GM19324 (cell line): ENCODE results near the gene NIBAN1.

Experiments used
- ATAC-seq: cut with Tn5 transposase; IDR thresholded peaks from one replicate; pipeline ENCODE4 v1.9.1; 2021; ENCODE audit warnings: mild to moderate bottlenecking, moderate library complexity; ENCODE audit not compliant: unreplicated experiment, low FRiP score

The NIBAN1 gene

DNA sequence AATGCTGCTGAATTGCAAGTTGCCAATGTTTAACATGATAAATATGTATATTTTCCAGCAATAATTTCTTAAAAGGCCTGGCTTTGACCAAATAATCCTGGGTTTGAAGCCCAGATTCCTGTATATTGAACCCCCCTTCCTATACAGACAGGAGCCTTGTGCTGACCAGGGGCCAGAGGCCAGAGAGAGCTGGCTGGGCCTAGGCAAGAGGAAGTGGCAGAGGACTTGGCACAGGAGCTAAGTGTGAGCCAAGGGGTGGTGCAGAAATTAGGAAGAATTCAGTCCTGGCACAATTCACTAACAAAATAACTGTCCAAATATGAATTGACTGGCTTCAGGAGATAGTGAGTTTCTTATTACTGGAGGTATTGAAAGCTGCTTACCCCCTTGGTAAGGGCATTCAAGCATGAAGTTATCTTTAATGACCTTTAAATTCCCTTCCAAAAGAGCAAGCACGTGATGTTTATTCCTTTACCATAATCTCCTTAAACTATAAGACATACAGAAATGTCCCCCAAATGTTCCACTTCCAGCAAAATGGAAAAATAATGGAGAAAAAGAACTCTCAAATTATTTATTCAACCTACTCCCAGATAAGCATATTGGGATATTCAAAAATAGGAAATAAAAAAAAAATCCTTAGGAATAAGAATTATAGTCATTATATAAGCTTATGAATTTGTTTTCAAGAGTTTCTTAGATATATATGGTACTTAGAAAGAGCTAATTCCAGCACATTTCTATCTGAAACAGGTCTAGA lies 26.6 kb downstream of the NIBAN1 start:
- no peak for ATAC-seq

DNA sequence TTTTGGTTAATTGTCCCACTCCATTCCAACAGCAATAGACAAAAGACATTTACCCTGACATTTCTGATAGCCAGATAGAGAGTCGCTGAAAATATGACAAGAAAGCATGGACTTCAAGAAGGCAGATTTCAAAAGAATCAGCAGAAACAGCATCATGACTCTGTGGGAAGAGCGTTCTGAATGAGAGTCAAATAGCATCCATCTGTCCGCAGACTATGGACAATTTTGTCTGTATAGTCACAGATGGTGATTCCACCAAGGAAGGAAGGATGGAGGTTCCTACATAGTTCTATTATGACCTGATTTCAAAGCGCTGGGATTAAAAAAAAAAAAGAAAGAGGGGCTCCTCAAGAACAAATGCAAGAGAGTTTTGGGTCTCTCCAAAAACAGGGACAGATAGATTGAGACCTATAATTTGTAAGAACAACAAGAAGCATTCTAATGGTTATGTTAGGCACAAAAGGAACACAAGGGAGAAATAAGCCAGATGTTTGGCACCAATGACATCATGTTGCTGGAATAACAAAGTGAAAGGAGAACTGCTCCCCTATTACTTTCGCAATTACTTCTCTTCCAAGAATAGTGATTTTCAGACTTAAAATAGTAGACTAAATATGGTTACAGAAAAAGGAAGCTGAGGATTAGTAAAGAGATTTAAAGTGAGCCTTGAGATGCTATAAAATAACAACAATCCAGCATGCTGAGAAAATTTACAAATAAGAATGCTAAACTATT lies 28.5 kb downstream of the NIBAN1 start:
- ATAC-seq, result no peak

DNA sequence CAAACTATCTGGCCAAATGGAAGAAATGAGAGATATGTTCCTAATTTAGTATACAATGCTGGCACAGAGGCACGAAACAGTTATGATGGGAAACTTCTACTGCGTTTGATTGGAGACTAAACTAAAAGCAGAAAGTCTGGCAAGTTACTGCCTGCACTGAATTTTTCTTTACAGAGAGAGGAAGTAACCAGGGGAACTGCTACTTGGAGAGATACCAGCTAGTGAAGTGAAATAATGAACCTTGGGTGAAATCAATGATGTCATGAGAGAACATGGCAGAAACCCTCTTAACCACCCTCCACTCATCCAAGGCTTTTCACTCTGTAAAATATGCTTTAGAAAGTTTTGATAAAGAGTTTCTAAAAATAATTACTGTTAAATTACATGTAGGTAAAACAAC lies 29.3 kb downstream of the NIBAN1 start:
- ATAC-seq, result no peak

DNA sequence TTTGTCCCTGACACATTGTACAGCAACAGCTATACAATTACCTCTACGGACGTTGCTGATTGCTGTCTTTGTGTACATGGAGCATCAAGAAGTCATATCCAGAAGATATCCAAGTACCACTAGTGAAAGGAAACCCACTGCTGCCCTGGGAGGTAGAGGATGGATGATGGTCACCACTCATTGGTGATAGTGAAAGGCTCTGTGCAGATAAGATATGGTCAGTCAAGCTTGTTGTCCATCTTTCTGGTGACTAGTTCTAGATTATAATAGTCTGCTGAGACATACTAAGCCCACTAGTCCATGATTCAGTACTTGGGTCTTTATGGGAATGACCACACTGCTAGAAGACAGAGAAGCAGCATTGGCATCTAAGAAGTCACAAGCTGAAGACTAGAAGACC lies 30.3 kb downstream of the NIBAN1 start:
- ATAC-seq, result no peak

DNA sequence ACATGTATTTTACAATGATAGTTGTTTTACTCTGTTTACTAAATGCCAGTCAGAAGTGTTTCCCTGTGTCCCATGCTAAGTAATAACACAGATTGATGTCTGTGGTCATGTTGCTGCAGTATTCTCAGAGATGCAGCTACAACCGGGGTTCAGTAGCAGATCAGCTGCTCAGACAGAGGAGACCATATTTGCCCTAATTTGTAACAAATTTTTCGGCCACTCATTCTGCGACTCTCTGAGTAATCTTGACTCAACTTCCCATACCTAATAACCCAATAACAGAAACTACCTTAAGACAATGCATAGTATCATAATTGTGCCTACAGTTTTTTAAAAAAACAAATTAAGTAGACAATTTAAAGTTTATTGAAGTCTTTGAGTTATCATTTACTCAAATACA lies 32.6 kb downstream of the NIBAN1 start:
- no peak for ATAC-seq

DNA sequence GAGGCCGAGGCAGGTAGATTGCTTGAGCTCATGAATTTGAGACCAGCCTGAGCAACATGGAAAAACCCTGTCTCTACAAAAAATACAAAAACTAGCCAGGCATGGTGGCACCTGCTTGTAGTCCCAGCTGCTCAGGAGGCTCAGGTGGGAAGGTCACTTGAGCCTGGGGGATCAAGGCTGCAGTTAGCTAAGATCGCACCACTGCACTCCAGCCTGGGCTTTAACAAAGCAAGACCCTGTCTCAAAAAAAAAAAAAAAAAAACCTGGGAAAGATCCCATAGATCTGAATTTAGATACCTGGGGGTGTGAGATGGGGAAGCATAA lies 32.9 kb downstream of the NIBAN1 start:
- ATAC-seq, result no peak

- ATAC-seq, result no peak
These were observed 33.5 kb downstream of the NIBAN1 start for GRCh38 chr1:184940694-184941409.

DNA sequence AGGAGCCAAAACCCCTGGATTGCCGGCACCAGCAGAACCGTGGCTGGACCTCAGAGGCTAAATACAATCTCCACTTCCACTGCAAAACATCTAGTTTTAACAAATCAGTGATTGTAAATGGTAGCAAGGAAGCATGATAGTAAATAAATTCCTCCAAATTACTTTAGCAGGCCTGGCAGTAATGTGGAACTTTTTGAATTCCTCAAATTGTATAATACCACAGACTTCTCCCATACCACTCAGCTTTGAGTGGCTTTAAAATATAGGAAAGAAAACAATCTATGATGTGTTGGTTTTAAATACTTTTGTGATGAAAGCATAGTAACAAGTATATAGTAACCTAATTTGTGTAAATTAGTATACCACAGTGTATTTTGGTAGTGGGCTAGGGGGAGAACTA lies 34.1 kb downstream of the NIBAN1 start:
- ATAC-seq, result no peak

- ATAC-seq, result no peak
These were observed 36.6 kb downstream of the NIBAN1 start for GRCh38 chr1:184937729-184938128.

DNA sequence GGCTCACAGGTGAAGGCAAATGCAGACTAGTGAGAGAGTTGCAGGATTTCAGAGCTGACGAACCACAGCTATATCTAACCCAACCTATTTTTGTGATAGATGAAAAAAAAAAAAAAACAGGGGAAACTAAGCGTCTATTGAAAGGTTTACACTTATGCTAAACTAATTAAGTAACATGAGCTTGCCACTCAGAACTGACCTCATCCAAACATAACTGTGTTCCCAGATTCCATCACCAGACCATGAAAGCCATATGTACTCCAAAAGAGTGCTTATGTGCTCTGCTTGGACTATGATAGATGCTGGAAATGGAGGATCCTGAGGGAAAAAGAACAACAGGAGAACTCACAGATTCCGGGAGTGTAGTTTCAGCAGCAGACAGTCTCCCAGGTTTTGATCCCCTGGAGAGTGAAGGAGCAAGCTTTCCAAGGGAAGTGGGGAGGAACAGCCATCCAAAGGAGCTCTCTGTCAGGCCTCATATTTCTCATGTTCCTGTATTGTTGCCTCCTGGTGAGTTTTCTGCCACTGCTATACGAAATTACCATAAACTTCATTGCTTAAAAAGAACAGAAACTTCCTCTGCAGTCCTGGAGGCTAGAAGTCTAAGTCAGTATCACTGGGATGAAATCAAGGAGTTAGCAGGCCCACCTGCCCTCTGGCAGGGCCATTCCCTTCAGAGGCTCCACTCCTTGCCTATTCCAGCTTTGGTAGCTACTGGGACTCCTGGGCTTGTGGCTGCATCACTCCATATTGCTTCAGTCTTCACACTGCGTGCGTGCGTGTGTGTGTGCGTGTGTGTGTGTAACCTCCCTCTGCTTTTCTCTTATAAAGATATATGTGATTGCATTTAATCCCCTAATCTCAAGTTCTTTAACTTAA lies 38.1 kb downstream of the NIBAN1 start:
- ATAC-seq, result no peak

- no peak for ATAC-seq
These were observed 40.4 kb downstream of the NIBAN1 start for GRCh38 chr1:184933944-184934343.

DNA sequence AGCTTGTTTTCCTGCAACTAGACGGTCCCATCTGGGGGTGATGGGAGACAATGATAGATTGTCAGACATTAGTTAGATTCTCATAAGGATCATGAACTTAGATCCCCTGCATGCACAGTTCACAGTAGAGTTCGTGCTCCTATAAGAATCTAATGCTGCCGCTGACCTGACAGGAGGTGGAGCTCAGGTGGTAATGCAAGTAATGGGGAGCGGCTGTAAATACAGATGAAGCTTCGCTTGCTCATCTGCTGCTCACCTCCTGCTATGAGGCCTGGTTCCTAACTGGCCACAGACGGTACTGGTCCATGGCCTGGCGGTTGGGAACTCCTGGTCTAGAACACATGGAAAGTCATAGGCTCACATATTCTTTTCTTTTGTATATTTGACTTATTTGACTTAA lies 42.0 kb downstream of the NIBAN1 start:
- no peak for ATAC-seq

- no peak for ATAC-seq
These were observed 42.7 kb downstream of the NIBAN1 start for GRCh38 chr1:184931566-184931965.

DNA sequence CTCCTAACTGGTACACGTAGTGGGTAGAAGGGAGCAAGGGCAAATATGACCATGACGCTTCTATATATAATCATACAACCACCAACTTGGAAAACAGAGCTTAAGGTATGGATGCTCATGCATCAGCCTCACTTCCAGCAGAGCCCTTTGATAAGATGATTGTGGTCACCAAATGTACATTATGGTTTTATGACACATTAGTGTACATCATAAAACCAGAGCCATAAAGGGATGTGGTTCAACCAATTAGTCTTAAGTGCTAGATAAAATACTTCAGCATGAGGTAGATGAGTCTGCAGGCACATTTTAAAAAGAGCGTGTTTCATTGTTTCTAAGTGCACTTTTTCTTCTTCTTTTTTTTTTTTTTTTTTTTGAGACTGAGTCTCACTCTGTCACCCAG lies 43.7 kb downstream of the NIBAN1 start:
- no peak for ATAC-seq

DNA sequence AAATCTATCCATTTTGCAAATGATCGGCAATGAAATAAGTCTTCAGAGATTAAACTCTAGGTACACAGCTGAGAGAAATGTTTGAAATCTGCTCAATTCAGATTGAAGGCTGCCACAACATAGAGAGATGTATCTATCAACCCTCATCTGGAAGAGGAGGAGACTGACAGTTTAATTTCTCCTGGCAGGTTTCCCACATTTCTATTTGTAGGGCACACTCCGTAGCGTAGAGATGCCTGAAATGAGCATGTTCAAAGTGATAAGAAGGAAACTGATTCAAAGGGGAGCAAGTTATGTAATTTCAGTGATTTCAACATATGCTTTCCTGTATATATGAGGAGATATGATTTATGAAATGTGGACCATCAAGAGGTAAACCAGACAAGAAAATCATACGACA lies 44.1 kb downstream of the NIBAN1 start:
- ATAC-seq, result no peak

DNA sequence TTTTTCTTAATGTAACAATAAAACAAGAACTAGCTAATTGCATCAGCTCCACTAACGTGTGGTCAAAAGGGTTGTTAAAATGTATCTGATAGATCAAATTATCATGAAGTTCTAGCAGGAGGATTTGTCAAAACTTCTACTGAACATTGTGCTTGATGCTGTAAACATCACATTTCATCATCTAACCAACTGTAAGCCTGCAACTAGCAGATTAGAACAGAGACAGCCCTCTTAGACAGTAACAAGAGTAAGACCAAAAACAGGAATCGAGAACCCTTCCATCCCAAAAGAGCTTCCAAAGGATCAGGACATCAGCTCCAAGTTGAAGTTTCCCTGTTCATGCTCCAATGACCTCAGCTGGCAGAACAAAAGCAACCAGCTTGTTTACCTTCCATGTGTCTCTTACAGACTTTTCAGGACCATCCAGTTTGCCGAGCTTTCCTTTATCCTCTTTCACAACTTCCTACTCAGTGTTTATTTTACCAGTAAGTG lies 44.6 kb downstream of the NIBAN1 start:
- no peak for ATAC-seq

GRCh38 chr1:184928394-184928793 lies 45.9 kb downstream of the NIBAN1 start:
- ATAC-seq, result no peak
